MCF 10A (cell line): Measurements from ENCODE around the gene PHF13. TPM values are rescaled to one million over a fixed set of nuclear protein-coding genes. Genes with fewer than 3 reads are reported as not detected.

ENCODE experiments used
- Bru-seq: library from RNA; stranded (reverse); fragments of 400-500 nt; gene quantifications from one replicate; lab custom pipeline; 2021; lab: Mats Ljungman, UMichigan
- BruChase-seq, 2 experiments: library from RNA; stranded (reverse); fragments of 400-500 nt; gene quantifications; one replicate each; lab custom pipeline; 2021; lab: Mats Ljungman, UMichigan
- BruUV-seq: library from RNA; stranded (reverse); fragments of 400-500 nt; replicated peaks from 2 replicates; lab custom pipeline; 2021; lab: Mats Ljungman, UMichigan
- CTCF ChIA-PET: fragments of 300-600 bp; sonication (Branson Sonifier 250); formaldehyde crosslinking; extraction: SDS; loops from one replicate; lab custom pipeline; 2021; ENCODE audit warnings: antibody characterized with exemption, inconsistent platforms; lab: Yijun Ruan, JAX
- POLR2A ChIA-PET: fragments of 300-600, 350-650 bp; sonication (Branson Sonifier 250); formaldehyde crosslinking; extraction: SDS; loops from one replicate; lab custom pipeline; 2020; ENCODE audit warnings: antibody characterized with exemption, inconsistent platforms; lab: Yijun Ruan, JAX
- DNase-seq: peaks from one replicate; pipeline ENCODE4 v3.0.0-alpha.2; 2018; ENCODE audit not compliant: unreplicated experiment
- H3K27ac Mint-ChIP-seq: one replicate; pipeline ENCODE4 v1.8.0; 2022; ENCODE audit warnings: mild to moderate bottlenecking, low read depth, mixed read lengths; ENCODE audit not compliant: unreplicated experiment
- H3K27me3 Mint-ChIP-seq: one replicate; pipeline ENCODE4 v1.8.0; 2022; ENCODE audit warnings: mixed read lengths; ENCODE audit not compliant: insufficient read depth, unreplicated experiment
- H3K36me3 Mint-ChIP-seq: one replicate; pipeline ENCODE4 v1.8.0; 2022; ENCODE audit warnings: mild to moderate bottlenecking, moderate library complexity, mixed read lengths; ENCODE audit not compliant: insufficient read depth, unreplicated experiment
- H3K4me1 Mint-ChIP-seq: one replicate; pipeline ENCODE4 v1.8.0; 2022; ENCODE audit warnings: mixed read lengths; ENCODE audit not compliant: insufficient read depth, unreplicated experiment
- H3K4me3 Mint-ChIP-seq: one replicate; pipeline ENCODE4 v1.8.0; 2022; ENCODE audit warnings: mild to moderate bottlenecking, moderate library complexity, mixed read lengths; ENCODE audit not compliant: unreplicated experiment
- H3K9me3 Mint-ChIP-seq: one replicate; pipeline ENCODE4 v1.8.0; 2022; ENCODE audit warnings: mixed read lengths; ENCODE audit not compliant: unreplicated experiment
- intact Hi-C: fragments of 100-400 bp; cut with micrococcal nuclease; formaldehyde crosslinking; loops from 2 replicates; pipeline ENCODE4 v1.14.1; 2022
- long read RNA-seq: library from polyadenylated mRNA; stranded (forward); transcript quantifications from one replicate; pipeline ENCODE4 v2.0.0, GENCODE V29; 2022
- total RNA-seq: library from RNA; stranded (reverse); gene quantifications from 2 replicates; pipeline ENCODE4 v1.2.3, GENCODE V29; 2022
- TF ChIP-seq, protein P1 (sequence below): fragments of 200-600 bp; IDR thresholded peaks from one replicate; pipeline ENCODE4 v1.8.0; 2022; ENCODE audit warnings: antibody characterized with exemption, mild to moderate bottlenecking; ENCODE audit not compliant: unreplicated experiment

PHF13 gene
- total RNA-seq (10.3 and 12.7 TPM in 2 replicates), Bru-seq, nascent RNA (percentile 58 among the genes with signal in this experiment), BruChase-seq, experiment 1, labeled RNA remaining after a 6-hour chase (percentile 67 among the genes with signal in this experiment), BruChase-seq, experiment 2, labeled RNA remaining after a 2-hour chase (percentile 86 among the genes with signal in this experiment)
- long read RNA-seq, transcript PHF13-201 (4 exons, 3,681 nt) = major isoform, 8 of 8 reads
- long read RNA-seq, partial matches to known transcripts = 0 of 8 reads
- long read RNA-seq, other reads (novel, unspliced or antisense) = 0 of 8 reads

DNA sequence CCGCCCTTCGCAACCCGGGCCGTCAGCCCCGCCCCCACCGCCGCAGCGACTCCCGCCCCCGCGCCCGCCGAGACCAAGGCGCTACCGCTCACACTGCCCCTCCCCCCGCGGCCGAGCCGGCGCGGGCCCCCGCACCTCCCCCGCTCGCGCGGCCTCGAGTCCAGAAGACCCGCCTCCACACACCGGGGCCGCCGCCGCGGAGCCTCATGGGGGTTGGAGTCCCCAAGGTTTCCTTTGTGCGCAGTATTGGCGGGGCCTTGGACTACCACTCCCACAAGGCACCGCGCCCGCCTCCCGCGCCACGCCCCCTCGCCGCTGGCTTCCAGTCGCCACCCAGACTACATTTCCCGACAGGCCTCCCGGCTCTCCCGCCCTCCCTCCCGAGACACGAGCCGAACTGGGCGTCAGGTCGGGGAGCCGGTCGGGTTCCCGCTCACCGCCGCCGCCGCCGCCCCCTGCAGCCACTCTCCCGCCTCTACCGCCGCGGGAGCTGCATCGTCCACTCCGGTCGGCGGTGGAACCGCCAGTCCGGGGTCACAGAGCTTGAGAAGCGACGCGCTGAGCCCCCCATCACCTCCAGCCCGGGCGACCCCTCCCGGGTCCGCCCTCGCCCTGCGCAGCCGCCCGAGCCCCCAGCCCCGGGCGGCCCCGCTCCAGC is at the start of gene PHF13:
Gene PHF13 (plus strand): TSS at position 371 of the 658 bp plus-strand sequence. CDS start 336 bp downstream, outside the sequence.
- TF ChIP-seq, protein P1, sequence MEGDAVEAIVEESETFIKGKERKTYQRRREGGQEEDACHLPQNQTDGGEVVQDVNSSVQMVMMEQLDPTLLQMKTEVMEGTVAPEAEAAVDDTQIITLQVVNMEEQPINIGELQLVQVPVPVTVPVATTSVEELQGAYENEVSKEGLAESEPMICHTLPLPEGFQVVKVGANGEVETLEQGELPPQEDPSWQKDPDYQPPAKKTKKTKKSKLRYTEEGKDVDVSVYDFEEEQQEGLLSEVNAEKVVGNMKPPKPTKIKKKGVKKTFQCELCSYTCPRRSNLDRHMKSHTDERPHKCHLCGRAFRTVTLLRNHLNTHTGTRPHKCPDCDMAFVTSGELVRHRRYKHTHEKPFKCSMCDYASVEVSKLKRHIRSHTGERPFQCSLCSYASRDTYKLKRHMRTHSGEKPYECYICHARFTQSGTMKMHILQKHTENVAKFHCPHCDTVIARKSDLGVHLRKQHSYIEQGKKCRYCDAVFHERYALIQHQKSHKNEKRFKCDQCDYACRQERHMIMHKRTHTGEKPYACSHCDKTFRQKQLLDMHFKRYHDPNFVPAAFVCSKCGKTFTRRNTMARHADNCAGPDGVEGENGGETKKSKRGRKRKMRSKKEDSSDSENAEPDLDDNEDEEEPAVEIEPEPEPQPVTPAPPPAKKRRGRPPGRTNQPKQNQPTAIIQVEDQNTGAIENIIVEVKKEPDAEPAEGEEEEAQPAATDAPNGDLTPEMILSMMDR = no peak
- Mint-ChIP-seq H3K9me3 (no peaks in the 10 kb centered on the region), H3K36me3 (peaks cover under 1% of the 10 kb centered on the region), H3K27ac (peak within 1 kb of the TSS; percentile 60), H3K4me3 (peak within 1 kb of the TSS; percentile 86), H3K27me3 (no peaks in the 10 kb centered on the region), H3K4me1 (peaks cover 6% of the 10 kb centered on the region)
- BruUV-seq = no TSS peak
- peak; percentile 99 for DNase-seq
- intact Hi-C loops = no loop called here
- ChIA-PET POLR2A (interaction anchor here (1.2 kb wide), 1 partner anchor 11 kb away, joined by 16 read pairs; the partner anchor contains the start of gene KLHL21), CTCF (no interaction called here)

DNA sequence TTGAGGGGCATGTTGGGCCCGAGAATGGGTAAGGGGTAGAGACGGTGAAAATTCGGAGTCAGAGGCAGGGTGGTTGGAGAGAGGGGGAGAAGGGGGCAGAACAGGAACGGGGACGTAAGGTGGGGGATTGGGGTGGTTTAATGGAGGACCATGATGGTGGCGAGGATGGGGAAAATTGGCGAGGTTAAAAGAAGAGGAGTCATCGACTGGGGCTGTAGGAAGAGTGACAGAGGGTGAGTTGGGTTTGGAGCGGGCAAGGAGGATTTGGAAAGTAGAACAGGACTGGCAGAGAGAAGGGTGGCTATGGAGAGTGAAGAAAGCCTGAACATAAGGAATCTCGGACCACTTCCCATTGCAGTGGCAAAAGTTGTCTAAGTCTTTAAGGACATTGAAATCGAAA is 44.5 kb upstream of the PHF13 start:
- Mint-ChIP-seq H3K36me3 (no peaks in the 10 kb centered on the region), H3K4me1 (no peaks in the 10 kb centered on the region), H3K27me3 (peaks cover 13% of the 10 kb centered on the region), H3K4me3 (no peak overlapping the region), H3K9me3 (no peaks in the 10 kb centered on the region), H3K27ac (no peak overlapping the region)
- TF ChIP-seq, protein P1 = no peak
- intact Hi-C loops = no loop called here
- ChIA-PET POLR2A (no interaction called here), CTCF (interaction anchor here (1.3 to 2.1 kb wide), 2 partner anchors 14 to 31 kb away, joined by 5 to 11 read pairs; partner anchors contain the start of genes NOL9 and TAS1R1)
- DNase-seq = no peak
- no TSS peak for BruUV-seq

DNA sequence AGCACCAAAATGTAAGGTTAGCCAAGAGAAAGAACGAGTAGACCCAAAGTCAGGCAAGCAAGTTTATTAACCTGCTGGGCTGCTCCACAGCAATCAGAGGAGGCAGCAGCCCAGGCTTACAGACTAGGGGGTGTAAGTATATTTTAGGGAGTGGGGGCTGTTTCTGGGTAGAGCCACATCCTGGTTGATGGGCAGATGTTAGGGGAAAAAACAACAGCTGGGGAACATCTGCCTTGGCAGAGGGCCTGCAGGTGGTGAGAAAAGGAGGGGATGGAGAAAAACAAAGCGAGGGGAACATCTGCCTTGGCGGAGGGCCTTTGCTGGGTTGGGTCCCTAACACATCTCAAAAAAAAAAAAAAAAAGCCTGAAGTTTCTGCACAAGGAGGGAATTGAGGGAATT is 43.4 kb upstream of the PHF13 start:
- CTCF ChIA-PET = interaction anchor here (1.3 to 3.2 kb wide), 2 partner anchors 15 to 30 kb away, joined by 5 to 8 read pairs; partner anchors contain the start of genes NOL9 and TAS1R1
- POLR2A ChIA-PET = interaction anchor here (0.5 kb wide), 1 partner anchor 10 kb away, joined by 3 read pairs; the partner anchor contains the start of gene ZBTB48
- TF ChIP-seq, protein P1 = no peak
- intact Hi-C loops = no loop called here
- no peak for DNase-seq
- Mint-ChIP-seq H3K27me3 (peaks cover 13% of the 10 kb centered on the region), H3K4me1 (no peaks in the 10 kb centered on the region), H3K4me3 (no peak overlapping the region), H3K36me3 (no peaks in the 10 kb centered on the region), H3K27ac (no peak overlapping the region), H3K9me3 (no peaks in the 10 kb centered on the region)
- no TSS peak for BruUV-seq

DNA sequence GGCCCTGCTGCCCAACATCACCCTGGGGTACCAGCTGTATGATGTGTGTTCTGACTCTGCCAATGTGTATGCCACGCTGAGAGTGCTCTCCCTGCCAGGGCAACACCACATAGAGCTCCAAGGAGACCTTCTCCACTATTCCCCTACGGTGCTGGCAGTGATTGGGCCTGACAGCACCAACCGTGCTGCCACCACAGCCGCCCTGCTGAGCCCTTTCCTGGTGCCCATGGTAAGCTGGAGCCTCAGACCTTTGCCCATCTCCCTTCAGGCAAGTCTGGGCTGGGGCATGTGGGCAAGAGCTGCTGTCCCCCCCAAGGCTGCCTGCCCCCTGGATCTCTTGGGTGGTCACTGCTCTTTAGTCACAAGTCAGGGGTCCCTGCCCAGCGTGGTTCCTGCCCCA is 42.5 kb upstream of the PHF13 start:
- Mint-ChIP-seq H3K4me1 (no peaks in the 10 kb centered on the region), H3K9me3 (no peaks in the 10 kb centered on the region), H3K4me3 (no peak overlapping the region), H3K36me3 (no peaks in the 10 kb centered on the region), H3K27ac (no peak overlapping the region), H3K27me3 (peaks cover 13% of the 10 kb centered on the region)
- intact Hi-C loops = no loop called here
- TF ChIP-seq, protein P1 = no peak
- DNase-seq = no peak
- no TSS peak for BruUV-seq
- ChIA-PET POLR2A (interaction anchor here (0.6 to 0.7 kb wide), 2 partner anchors 11 to 82 kb away, joined by 4 read pairs; no protein-coding TSS in a partner anchor), CTCF (interaction anchor here (0.6 to 3.2 kb wide), 3 partner anchors 16 to 462 kb away, joined by 3 to 8 read pairs (median 6); partner anchors contain the start of genes NOL9 and TAS1R1)
